ENCODE measurements around the gene BTBD2.

Gene BTBD2

GRCh38 chr19:1981253-1981652, 34.3 kb downstream of the BTBD2 start:
- no peak for DNase-seq

GRCh38 chr19:1980809-1981181, 34.7 kb downstream of the BTBD2 start:
- no peak for DNase-seq

DNA sequence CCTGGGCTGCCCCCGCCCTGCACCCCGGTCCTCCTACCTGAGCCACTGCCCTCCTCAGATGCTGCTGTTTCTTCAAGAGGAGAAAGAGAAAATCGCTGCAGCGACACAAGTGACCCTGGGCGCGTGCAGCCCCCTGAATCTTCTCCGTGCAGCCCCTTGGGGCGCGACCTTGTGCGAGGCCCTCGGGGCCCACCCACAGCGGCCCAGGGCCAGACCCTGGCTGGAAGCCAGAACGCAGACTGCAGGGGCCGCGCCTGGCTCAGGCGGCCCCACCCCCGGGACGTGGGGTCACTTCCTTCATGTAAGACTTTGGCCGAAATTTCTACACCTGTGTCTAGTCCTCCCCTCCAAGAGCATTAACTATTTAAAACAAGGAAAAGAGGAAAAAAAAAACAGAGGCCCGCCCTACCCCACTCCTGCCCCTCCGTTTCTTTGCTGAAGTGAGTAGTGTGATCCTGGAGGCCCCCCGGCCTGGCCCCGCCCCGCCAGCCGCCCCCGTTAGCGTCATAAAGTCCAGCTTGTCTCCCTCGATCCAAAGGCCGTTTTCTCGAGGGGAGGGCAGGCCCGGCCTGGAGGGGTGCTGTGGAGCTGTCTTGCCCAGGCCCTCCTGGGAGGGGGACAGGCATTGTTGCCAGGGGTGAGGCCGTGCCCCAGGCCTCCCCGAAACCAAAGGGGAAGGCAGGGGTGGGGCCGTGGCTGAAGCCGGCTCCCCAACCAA, 35.3 kb downstream of the BTBD2 start:
- no peak for DNase-seq

- no peak for DNase-seq
Observed at GRCh38 chr19:1979642-1980041, 35.9 kb downstream of the BTBD2 start.

DNA sequence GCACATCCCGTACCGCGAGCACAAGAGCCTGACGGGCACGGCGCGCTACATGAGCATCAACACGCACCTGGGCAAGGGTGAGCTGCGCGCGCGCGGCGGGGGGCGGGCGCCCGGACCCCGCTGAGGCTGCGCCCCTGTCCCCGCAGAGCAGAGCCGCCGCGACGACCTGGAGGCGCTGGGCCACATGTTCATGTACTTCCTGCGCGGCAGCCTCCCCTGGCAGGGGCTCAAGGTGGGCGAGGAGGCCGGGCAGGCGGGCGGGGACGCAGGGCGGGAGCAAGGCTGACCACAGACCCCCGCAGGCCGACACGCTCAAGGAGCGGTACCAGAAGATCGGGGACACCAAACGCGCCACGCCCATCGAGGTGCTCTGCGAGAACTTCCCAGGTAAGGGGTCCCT, 36.5 kb downstream of the BTBD2 start:
- no peak for DNase-seq

- DNase-seq, result no peak
Observed at GRCh38 chr19:1978346-1978894, 37.1 kb downstream of the BTBD2 start.

GRCh38 chr19:1977120-1977519, 38.4 kb downstream of the BTBD2 start:
- DNase-seq, result no peak

- DNase-seq, result no peak
Observed at GRCh38 chr19:1975162-1975480, 40.4 kb downstream of the BTBD2 start.

DNA sequence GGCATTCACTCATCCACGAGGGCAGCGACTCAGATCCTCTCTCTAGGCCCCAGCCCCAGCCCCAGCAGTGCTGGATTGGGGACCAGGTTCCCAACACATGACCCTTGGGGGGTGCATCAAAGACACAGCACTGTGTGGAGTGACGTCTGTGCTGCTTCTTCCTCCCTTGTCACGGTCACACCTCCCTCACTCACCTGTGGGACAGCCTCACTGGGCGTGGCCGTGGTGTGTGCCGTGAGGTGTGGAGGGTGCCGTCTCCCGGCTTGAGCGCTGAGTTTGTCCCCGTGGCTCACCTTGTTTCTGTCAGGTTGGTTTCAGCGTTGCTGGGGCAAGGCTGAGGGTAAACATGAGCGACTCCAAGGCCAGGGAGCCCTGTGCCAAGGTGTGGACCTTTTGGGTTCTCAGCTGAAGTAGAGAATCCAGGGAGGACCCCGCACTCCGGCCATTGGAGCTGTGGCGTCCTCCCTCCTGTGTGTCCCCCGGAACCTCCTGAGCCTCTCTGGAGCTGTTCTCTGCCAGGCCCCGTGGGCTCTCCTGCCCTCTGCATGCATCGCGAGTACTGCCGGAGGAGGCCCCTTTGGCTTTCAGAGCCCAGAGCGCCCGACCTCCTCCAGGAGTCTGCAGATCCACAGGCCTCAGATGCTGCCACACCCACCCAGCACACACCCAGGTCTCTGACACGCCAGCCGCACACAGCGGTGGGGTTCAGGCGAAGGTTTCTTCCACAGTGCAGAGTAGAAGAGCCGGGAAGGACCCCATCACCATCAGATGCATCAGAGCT, 40.9 kb downstream of the BTBD2 start:
- no peak for DNase-seq

DNA sequence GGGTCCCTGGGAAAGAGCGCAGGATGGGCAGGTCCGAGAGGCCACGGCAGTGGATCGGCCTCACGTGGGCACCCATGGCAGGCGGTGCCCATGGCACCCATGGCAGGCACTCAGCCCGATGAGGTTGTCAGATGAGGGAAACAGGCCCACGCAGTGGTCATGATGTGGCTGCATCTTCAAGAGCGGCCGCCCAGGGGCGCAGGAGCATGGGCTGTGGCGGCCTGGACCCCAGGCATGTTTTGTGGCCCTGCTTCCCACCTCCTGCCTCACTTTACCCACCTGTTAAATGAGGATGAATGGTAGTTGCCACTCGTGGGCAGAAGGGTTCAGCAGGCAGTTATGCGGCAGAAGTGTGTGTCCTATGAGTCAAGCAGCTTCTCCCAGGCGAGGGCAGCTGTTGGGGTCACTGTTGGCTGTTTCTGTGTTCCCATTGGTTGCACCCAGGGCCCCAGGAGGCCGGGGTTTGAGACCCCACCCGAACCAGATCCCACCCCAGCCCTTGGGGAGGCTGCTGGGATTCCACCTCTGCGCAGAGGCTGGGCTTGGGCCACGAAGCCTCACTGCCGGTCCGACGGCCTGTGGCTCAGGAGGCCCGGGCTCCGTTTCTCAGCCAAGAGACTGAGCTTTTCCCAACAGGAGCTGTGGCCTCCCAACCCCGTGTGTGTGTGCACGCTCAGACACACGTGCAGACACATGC, 44.6 kb downstream of the BTBD2 start:
- DNase-seq, result no peak

DNA sequence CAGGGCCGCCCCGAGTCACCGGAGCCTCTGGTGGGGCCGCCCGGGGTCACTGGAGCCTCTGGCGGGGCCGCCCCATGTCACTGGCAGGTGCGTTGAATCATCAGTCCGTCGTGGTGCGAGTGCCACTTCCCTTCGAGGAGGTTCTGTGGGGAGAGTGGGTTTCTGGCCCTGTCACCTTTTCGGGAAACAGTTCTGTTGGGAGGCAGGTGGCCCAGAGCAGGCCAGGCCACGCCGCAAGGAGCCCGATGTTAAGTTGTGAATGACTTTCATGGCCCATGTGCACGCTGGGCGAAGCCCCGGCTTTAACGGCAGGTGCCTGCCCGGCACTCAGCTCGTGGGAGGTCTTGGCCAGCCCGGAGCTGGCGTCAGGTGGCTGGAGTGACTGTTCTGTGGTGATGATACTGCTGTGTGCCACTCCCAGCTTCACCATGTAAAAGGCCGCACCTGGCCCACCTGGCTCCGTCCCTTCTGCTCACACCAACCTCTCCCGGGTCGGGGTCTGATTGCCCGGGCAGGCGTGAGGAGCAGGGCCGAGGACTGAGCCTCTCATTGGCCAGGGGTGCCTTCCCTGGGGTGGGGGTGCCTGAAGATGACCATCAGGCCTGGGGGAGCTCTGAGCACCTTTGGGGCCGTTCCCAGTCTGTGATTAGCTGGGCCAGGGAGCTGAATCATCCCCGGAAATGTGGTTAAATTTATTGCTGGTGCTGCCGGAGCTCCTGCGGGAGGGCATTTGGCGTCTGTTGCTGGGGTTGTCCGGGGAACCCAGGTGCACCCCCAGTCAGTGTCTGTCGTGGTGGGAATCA, 45.3 kb downstream of the BTBD2 start:
- no peak for DNase-seq

- DNase-seq, result no peak
Observed at GRCh38 chr19:1969176-1970002, 46.1 kb downstream of the BTBD2 start.

GRCh38 chr19:1968279-1969175, 47.0 kb downstream of the BTBD2 start:
- DNase-seq, result no peak

DNA sequence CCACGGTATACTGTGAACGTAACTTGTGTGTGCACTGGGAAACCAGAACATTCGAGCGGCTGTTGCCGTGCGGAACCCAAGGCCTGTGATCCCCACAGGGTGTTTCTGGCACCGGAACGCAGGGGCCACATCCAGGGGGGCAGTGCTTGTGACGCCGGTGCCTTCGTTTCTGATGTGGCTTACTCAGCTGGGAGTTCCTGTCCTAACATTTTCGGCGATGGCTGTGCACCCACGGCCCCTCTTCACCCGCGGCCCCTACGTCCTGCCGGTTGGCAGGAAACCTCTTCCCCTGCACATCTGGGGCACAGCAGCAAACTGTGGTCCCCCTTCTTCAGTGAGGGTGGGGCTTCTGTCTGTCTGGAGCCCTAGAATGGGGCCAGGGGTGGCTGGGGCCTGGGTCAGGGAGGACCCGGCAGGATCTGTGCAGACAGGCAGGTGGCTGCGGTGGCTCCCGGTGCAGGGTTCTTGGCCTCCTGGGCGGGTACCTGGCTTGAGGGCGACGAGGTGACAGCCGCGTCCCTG, 48.4 kb downstream of the BTBD2 start:
- DNase-seq, result no peak

DNA sequence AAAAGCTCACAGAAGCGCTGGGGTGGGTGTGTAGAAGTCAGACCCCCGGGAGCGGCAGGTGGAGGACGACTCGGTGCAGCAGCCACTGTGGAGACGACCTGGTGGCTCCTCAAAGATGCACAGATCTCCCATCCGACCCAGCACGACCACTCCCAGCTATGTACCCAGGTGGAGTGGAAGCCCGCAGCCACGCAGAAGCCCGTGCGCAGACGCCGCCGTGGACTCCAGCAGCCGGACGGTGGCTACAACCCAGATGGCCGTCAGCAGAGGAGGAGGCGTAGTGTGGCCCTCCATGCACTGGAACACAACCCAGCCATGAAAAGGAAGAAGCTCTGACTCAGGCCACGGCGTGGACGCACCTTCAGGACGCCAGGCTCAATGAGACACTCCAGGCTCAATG, 52.8 kb downstream of the BTBD2 start:
- DNase-seq, result no peak

GRCh38 chr19:1961000-1961883, 54.3 kb downstream of the BTBD2 start:
- DNase-seq, result no peak

GRCh38 chr19:1959928-1960589, 55.5 kb downstream of the BTBD2 start:
- DNase-seq, result no peak

DNA sequence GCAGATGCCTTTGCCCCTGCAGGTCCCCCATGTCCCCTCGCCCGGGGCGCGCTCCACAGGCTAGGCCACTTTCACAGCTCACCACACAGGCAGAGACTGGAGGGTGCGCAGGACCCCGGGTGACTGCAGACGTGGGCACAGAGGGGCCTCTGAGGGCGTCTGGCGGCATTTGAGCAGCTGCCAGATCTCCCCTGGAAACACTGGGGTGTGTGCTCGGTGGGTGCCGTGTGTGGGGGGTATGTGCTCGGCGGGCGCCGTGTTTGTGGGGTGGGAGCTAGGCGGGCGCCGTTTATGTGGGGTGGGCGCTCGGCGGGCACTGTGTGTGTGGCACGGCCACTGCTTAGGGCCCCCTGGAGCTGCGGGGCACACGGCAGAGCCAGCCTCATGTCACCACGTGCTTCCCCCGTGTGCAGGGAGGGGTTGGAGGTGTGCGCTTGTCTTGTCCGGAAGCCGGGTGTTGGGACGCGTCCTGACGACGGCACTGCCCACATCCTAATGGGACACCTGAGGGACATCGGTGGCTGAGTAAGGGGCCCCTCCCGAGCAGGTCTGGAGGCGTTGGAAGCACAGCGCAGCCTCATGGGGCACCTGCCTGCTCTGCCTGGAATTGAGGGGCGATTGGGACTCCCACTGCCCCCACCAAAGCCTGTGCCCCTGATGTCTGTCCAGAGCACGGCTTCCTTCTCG, 57.8 kb downstream of the BTBD2 start:
- no peak for DNase-seq

Data from midbrain (tissue), 1 donor.